Glomerular endothelial cell (primary cell): ENCODE results near the gene SLC4A1. TPM values are rescaled to one million over a fixed set of nuclear protein-coding genes. Genes with fewer than 3 reads are reported as not detected.

ENCODE experiments used
- DNase-seq: peaks from one replicate; pipeline ENCODE4 v3.0.0-alpha.2; 2011; ENCODE audit warnings: low read depth, low spot score; ENCODE audit errors: extremely low read depth
- total RNA-seq: library from RNA; depleted of rRNA; stranded (reverse); fragments of >200 nt; gene quantifications from 2 replicates; pipeline ENCODE4 v1.2.3, GENCODE V29; 2015

Gene SLC4A1
- not detected in 2 replicates for total RNA-seq

DNA sequence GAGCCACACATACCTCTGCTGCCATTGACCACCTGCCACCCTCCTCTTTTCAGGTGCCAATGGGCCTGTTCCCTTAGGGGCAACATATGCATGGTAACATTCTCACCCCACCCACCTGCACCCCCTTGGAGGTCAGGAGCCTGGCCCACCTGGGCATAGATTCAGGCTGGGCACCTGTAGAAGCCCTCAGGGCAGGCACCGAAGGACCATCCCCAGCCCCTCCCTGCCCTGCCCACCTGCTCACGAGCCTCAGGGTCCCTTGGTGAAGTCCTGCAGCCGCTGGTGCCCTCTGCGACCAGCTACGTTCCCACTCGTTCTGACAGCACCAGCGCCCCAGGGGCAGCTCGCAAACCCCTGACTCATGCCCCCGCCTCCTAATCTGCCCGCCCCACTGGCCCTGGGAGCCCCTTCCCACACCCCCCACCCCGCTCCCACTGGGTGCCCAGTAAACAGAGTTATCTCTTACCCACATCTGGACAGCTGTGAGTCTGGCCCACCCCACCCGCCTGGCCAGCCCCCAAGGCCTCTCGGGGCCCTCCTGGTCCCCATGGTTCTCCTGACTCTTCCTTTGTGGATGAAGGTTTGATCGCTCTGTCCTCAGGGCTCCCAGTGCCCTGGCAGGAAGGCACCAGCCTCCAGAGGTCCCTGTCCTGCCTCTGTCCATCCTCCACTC lies at the start of gene SLC4A1:
Gene SLC4A1, minus strand, starts transcription at position 318 of the 673 bp plus-strand sequence. CDS start 5,269 bp downstream, outside the sequence.
- no peak for DNase-seq

- no peak for DNase-seq
Measured at GRCh38 chr17:44317545-44317944, 49.6 kb upstream of the SLC4A1 start.

DNA sequence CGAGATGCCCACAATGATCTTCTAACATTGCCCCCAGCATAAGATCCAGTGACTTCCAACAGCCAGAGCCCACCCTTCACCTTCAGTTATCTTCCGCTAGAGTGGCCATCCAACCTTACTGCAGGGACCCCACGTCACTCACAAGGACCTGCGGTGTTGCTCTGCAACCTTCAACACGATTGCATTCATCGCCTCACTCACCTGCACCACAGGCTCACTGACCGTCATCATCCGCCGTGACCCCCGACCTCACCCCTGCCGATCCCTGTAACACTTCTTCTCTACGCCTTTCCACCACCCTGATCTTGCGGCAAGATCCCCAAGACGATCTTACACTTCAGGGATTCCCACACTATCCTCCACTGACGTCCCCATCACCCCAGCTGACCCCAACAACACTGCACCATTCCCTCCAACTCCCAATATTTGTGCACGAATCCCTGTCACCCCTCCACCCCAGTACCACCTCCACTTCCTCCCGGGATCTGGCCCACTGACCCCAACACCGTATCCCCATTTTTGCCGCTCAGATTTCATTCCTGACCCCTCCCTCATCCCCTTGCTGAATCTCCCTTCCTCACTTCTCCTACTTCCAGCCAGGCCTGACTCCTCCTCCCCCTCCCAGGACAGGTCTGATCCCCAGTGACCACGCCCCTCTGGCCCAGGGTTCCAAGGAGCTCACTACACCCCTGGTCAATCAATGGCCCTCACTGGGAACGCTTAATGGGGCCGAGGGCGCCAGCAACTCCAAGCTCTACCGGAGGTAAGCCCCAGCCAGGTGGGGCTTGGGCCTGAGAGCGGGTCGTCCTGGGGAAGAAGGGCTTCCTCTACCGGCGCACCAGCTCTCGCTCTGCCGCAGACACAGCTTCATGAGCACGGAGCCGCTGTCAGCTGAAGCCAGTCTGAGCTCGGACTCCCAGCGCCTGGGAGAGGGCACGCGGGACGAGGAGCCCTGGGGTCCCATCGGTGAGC lies 48.1 kb upstream of the SLC4A1 start:
- DNase-seq, result no peak

DNA sequence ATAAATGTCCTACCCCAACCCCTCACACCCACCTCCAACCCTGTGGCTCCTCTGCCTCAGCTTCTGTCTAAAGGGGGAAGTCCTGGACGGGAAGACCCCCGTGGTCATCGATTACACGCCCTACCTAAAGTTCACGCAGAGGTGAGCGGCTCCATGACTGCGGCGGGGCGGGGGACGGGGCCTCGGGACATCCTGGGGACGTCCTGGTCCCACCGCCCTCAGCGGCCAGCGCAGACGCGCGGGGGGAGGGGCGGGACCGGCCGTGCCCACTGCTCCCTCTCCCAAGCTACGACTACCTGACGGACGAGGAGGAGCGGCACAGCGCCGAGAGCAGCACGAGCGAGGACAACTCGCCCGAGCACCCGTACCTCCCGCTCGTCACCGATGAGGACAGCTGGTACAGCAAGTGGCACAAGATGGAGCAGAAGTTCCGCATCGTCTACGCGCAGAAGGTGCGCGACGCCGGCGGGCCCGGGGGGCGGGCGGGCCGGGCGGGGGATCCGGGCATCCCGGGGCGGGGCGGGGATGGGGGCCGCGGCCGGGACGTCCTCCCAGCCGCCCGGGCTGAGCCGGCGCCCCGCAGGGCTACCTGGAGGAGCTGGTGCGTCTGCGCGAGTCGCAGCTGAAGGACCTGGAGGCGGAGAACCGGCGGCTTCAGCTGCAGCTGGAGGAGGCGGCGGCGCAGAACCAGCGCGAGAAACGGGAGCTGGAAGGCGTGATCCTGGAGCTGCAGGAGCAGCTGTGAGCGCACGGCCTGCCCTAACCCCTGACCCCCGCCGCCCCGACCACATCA lies 47.1 kb upstream of the SLC4A1 start:
- no peak for DNase-seq

- no peak for DNase-seq
Measured at GRCh38 chr17:44314524-44314868, 46.6 kb upstream of the SLC4A1 start.

DNA sequence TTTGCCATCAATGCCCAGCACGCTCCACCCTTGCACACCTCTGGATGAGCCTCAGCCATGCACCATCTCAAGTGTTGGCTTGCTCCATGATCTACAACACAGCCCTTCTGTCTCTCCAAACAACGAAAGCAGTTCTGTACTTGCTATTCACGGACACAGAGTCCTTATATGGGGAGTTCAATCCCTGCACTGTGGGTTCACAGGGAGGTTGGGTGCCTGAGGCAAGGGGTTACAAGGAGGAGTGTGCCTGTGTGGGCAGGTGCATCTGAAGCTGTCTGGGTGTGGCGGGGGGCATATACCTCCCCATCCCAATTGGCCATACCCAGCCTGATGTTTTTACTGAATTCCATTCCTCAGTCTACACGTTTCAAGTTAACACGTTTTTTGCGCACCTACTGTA lies 46.1 kb upstream of the SLC4A1 start:
- no peak for DNase-seq

DNA sequence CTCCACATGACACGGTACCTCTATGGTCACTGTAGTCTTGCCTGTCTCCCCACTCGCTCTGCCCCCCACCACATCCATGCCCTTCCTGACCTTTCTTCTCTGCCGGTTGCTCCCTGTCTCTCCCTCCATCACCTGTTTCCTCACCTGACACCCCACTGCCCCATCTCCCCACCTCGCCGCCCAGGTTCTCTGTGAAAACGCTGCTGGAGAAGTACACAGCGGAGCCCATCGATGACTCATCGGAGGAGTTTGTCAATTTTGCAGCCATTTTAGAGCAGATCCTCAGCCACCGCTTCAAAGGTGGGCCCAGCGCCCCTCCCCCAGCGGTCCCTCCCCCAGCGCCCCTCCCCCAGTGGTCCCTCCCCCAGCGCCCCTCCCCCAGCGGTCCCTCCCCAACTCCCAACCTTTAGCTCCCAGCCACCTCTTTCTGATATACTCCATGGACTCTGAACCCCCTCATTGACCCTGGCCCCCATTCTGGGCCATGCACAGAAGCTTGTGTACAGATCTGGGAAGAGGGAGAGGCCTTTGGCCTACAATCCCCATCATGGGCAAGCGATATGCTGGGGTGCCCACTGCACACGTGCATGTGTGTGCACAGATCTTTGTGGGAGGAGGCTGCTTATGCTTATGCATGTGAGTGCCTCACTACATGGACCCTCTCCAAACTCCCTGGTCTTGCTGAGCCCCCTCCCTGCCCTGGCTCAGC lies 44.6 kb upstream of the SLC4A1 start:
- no peak for DNase-seq

- no peak for DNase-seq
Measured at GRCh38 chr17:44311562-44312181, 43.7 kb upstream of the SLC4A1 start.

- DNase-seq, result no peak
Measured at GRCh38 chr17:44310609-44311376, 42.9 kb upstream of the SLC4A1 start.

GRCh38 chr17:44310188-44310587 lies 42.3 kb upstream of the SLC4A1 start:
- DNase-seq, result no peak

- DNase-seq, result no peak
Measured at GRCh38 chr17:44309472-44309871, 41.5 kb upstream of the SLC4A1 start.

DNA sequence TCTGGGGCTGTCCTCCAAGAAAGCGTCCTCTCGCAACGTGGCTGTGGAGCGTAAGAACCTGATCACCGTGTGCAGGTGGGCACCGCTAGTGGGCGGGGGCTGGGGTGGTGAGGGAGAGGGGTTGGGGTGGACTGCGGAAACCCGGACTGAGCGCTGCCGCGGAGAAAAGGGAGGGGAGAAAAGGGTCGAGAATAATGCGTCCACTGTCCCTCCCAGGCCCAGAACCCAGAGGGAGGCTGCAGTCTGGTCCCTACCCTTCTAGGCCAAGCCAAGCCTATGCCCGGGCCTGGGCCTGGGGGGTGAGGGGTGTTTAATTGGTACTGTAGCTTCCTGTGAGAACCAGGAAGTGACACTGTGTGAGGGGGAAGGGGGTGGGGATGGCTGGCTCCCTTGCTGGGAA lies 40.9 kb upstream of the SLC4A1 start:
- no peak for DNase-seq

GRCh38 chr17:44308320-44308818 lies 40.4 kb upstream of the SLC4A1 start, which contains the start of gene RUNDC3A:
TSS of gene RUNDC3A (plus strand) at chr17:44308601. CDS start at chr17:44308833, 232 bp downstream.
- DNase-seq, result no peak

DNA sequence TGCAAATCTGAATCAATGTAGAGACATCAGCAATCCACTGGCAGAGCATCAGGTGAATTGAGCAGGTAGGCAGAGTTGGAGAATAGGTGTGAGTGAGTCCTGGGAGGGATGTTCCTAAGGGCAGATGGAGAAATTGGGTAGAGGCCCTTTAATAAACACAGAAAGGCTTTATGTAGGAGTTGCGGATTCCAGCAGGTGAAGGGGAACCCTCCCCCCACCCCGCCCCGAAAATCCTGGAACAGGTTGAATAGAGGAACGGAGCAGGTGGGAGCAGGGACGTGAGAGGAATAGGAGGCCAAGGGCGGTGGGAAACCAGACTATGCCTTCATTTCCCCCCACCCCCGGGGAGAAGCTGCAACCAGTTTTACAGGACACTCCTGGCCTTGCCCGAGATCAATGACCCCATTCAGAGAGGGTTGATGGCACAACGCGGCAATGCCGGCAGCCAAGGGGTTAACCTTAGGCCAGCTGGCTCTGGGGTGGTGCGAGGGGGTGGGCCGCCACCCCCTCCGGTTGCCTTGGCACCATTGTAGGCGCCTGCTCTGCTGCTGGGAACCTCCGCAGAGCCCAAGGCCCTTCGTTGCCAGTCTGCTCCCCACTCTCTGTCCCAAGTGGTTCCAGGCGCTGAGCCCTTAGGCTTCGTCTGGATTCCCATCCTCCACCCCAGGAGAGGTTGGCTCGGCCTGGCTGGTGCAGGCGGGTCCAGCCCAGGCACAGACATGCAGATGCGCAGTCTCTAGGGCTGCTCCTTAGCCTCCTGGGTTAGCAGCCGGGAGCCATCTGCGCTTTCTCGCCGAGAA lies 39.7 kb upstream of the SLC4A1 start:
- no peak for DNase-seq

GRCh38 chr17:44304651-44305050 lies 36.7 kb upstream of the SLC4A1 start:
- DNase-seq, result no peak

- no peak for DNase-seq
Measured at GRCh38 chr17:44297975-44298374, 30.0 kb upstream of the SLC4A1 start.

DNA sequence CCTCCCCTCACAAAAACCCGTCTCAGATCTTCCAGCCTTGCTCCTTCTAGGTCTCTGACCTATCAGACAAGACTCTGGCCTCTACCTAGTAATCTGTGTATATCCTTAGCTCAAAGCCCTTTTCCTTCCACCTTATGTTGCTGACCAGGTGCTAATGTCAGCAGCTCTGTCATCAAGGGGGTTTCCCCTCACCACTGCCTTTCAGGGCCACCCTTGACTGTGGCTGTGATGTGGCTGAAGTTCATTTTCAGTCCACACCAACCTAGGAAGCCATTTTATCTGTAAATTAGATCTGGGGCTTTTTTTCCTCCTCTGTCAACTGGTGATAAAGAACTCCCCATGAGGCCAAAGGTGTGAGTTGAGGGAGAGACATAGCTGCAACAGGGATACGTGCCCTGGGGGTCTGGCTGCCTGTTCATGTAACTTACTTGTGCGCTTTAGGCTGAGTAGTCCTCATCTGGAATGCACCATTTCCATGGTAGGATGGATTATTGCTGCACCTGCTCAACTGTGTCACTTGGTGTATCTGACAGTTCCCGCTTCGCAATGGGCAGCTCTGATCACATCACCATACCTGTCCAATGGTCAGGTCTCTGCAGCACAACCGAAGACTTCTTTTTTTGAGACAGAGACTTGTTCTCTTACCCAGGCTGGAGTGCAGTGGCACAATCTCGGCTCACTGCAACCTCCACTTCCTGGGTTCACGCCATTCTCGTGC lies 25.7 kb upstream of the SLC4A1 start:
- no peak for DNase-seq

DNA sequence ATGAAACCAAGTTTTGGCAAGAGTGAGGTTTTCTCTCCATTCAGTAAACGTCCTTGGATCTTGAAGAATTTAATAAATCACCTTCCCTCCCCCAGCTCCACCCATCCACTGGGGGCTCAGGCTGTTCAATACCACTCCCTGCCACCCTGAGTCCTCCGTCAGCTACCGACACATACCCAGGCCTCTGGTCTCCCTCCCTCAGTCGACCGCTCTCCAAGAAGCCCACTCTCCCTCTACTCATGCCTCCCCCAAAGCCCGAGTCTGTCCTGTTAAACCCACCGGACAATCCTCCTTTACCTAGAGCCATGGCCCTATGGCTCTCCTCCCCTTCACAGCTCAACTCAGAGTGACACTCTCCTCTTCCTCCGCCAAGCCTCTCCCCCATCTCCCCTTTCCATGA lies 19.7 kb upstream of the SLC4A1 start:
- DNase-seq, result no peak
